ENCODE measurements around the gene GNS.
A peak's percentile ranks its signal among the peaks of the same experiment; 100 is the strongest.

GNS gene

GRCh38 chr12:64733857-64734256, 25.3 kb downstream of the GNS start:
- peak; percentile 45 for DNase-seq

- no peak for DNase-seq
These were observed 27.5 kb downstream of the GNS start for GRCh38 chr12:64731683-64732082.

GRCh38 chr12:64730588-64730969, 28.6 kb downstream of the GNS start:
- DNase-seq: no peak

- no peak for DNase-seq
These were observed 29.2 kb downstream of the GNS start for GRCh38 chr12:64729909-64730587.

GRCh38 chr12:64724201-64724745, 34.9 kb downstream of the GNS start:
- no peak for DNase-seq

- DNase-seq: no peak
These were observed 35.6 kb downstream of the GNS start for GRCh38 chr12:64723630-64724029.

- DNase-seq: no peak
These were observed 36.4 kb downstream of the GNS start for GRCh38 chr12:64722835-64723234.

GRCh38 chr12:64720884-64721283, 38.3 kb downstream of the GNS start:
- no peak for DNase-seq

GRCh38 chr12:64718649-64719048, 40.6 kb downstream of the GNS start:
- DNase-seq: no peak

- DNase-seq: no peak
These were observed 42.3 kb downstream of the GNS start for GRCh38 chr12:64716839-64717455.

- DNase-seq: no peak
These were observed 42.8 kb downstream of the GNS start for GRCh38 chr12:64716371-64716770.

GRCh38 chr12:64714551-64714968, 44.6 kb downstream of the GNS start:
- no peak for DNase-seq

- no peak for DNase-seq
These were observed 45.8 kb downstream of the GNS start for GRCh38 chr12:64713376-64713775.

- DNase-seq: no peak
These were observed 49.8 kb downstream of the GNS start for GRCh38 chr12:64709429-64709828.

GRCh38 chr12:64707926-64708325, 51.3 kb downstream of the GNS start:
- no peak for DNase-seq

- no peak for DNase-seq
These were observed 51.8 kb downstream of the GNS start for GRCh38 chr12:64707362-64707761.

- peak; percentile 89 for DNase-seq
These were observed 52.3 kb downstream of the GNS start for GRCh38 chr12:64706857-64707256.

GRCh38 chr12:64706306-64706705, 52.9 kb downstream of the GNS start:
- DNase-seq: no peak

GRCh38 chr12:64701283-64701682, 57.9 kb downstream of the GNS start:
- no peak for DNase-seq

- DNase-seq: no peak
These were observed 58.7 kb downstream of the GNS start for GRCh38 chr12:64700532-64700931.

- DNase-seq: no peak
These were observed 59.6 kb downstream of the GNS start for GRCh38 chr12:64699504-64700115.

- no peak for DNase-seq
These were observed 63.0 kb downstream of the GNS start for GRCh38 chr12:64696080-64696741.

- DNase-seq: no peak
These were observed 63.7 kb downstream of the GNS start for GRCh38 chr12:64695550-64695949.
